ENCODE data around the gene MAPK14.

MAPK14 gene

DNA sequence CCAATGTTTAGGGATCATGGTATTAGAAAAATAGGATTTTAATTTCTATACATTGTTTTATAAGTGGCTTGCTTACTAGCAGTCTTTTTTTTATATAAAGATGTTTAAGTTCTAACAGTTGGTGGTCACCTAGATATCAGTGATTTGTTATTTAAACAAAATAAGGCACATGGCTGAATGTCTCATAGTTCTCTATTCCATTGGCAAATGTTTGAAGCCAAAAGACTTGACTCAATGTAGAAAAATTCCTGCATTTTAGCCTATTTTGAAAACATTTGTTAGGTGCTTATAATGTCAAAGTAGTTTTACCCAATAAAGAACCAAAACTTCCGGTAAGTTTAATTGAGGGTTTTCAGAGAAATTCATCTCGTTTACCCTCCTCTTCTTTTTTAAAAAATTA, 26.8 kb downstream of the MAPK14 start:
- Histone ChIP-seq H3K4me3 (ENCODE audit: low read length in 2 of 2) (no peak overlapping the region), H3K27ac (ENCODE audit: low read length) (peak overlapping the region; percentile 18), H3K4me1 (ENCODE audit: control insufficient read depth, insufficient read depth, low read length) (peaks cover 26% of the 10 kb centered on the region), H3K36me3 (ENCODE audit: control insufficient read depth in 2 of 2, insufficient read depth in 2 of 2, low read length in 2 of 2) (peaks cover 2% of the 10 kb centered on the region in 2 donors), H3K27me3 (ENCODE audit: control insufficient read depth in 1 of 2, insufficient read depth in 2 of 2, low read length in 2 of 2) (no peaks in the 10 kb centered on the region), H3K9ac (ENCODE audit: low read length in 2 of 2) (no peak overlapping the region), H3K9me3 (ENCODE audit: control insufficient read depth in 2 of 2, low read length in 2 of 2) (no peaks in the 10 kb centered on the region)

DNA sequence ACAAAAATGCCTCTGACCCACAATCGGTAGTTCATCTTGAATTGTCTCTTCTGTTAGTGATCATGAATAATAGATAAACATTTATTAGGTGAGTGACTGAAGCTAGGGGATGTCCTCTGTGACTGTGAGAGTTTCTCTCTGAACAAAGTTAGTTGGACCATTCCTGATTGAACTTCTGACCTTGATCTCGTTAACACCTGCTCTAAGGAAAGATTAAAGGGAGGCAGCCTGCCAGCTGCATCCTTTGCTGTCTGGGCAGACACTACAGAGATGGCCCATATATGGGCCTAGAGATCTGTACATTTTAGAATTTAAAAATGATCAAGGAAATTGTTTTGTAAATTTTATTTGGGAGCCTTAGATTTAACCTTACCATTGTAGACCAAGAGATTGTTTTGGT, 27.3 kb downstream of the MAPK14 start:
- peaks cover 6 to 7% of the 10 kb centered on the region in 2 donors for H3K36me3 ChIP-seq (ENCODE audit: control insufficient read depth in 2 of 2, insufficient read depth in 2 of 2, low read length in 2 of 2)
- peak overlapping the region; percentile 18 for H3K27ac ChIP-seq (ENCODE audit: low read length)
- H3K4me1 ChIP-seq (ENCODE audit: control insufficient read depth, insufficient read depth, low read length): peaks cover 26% of the 10 kb centered on the region
- no peaks in the 10 kb centered on the region for H3K27me3 ChIP-seq (ENCODE audit: control insufficient read depth in 1 of 2, insufficient read depth in 2 of 2, low read length in 2 of 2)
- H3K9me3 ChIP-seq (ENCODE audit: control insufficient read depth in 2 of 2, low read length in 2 of 2): no peaks in the 10 kb centered on the region
- H3K9ac ChIP-seq (ENCODE audit: low read length in 2 of 2): no peak overlapping the region
- H3K4me3 ChIP-seq (ENCODE audit: low read length in 2 of 2): peak overlapping the region in 1 of 2 donors; percentile 23

DNA sequence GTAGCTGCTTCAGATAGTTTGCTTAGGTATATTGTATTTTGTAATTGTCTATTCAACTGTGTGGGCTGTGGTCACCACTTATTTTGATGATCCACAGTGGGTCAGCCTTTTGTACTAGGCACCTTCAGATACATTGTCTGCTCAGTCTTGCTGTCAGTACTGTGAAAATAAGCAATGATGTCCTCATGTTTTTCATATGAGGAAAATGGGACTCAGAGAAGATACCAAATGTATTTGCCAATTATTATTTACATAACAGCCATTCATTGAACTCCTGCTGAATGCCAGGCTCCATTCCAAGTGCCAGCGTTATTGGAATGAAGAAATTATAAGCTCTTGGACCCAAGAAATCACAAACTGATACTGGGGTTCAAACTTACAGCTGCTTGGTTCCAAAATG, 28.6 kb downstream of the MAPK14 start:
- H3K27ac ChIP-seq (ENCODE audit: low read length): no peak overlapping the region
- H3K27me3 ChIP-seq (ENCODE audit: control insufficient read depth in 1 of 2, insufficient read depth in 2 of 2, low read length in 2 of 2): no peaks in the 10 kb centered on the region
- H3K36me3 ChIP-seq (ENCODE audit: control insufficient read depth in 2 of 2, insufficient read depth in 2 of 2, low read length in 2 of 2): peaks cover 11 to 13% of the 10 kb centered on the region in 2 donors

DNA sequence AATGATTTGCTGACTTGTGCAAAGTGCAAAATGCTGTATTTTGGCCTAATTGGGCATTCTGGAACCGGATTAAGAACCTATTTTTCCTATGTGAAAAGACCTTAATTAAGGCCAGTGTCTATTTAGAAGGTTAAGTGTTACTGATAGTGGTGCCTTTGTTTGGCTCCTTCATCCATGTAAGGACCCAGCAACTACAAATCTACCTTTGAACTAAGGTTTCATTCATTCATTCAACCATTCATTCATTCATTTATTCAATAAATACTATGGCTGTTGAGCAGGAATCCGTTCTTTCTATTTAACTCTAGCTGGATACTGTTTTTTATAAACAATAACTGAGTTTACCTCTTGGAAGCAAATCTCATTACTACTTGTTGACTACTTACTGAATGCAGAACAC, 33.6 kb downstream of the MAPK14 start:
- Histone ChIP-seq H3K4me3 (ENCODE audit: low read length in 2 of 2) (no peak overlapping the region), H3K9ac (ENCODE audit: low read length in 2 of 2) (no peak overlapping the region), H3K4me1 (ENCODE audit: control insufficient read depth, insufficient read depth, low read length) (peaks cover 14% of the 10 kb centered on the region), H3K27me3 (ENCODE audit: control insufficient read depth in 1 of 2, insufficient read depth in 2 of 2, low read length in 2 of 2) (no peaks in the 10 kb centered on the region), H3K36me3 (ENCODE audit: control insufficient read depth in 2 of 2, insufficient read depth in 2 of 2, low read length in 2 of 2) (peaks cover 11 to 18% of the 10 kb centered on the region in 2 donors), H3K27ac (ENCODE audit: low read length) (no peak overlapping the region), H3K9me3 (ENCODE audit: control insufficient read depth in 2 of 2, low read length in 2 of 2) (no peaks in the 10 kb centered on the region)

More for the DNA sequence above, 28.6 kb downstream of the MAPK14 start:
- no peak overlapping the region for H3K4me3 ChIP-seq (ENCODE audit: low read length in 2 of 2)
- H3K4me1 ChIP-seq (ENCODE audit: control insufficient read depth, insufficient read depth, low read length): peaks cover 24% of the 10 kb centered on the region
- H3K9me3 ChIP-seq (ENCODE audit: control insufficient read depth in 2 of 2, low read length in 2 of 2): no peaks in the 10 kb centered on the region
- no peak overlapping the region for H3K9ac ChIP-seq (ENCODE audit: low read length in 2 of 2)

DNA sequence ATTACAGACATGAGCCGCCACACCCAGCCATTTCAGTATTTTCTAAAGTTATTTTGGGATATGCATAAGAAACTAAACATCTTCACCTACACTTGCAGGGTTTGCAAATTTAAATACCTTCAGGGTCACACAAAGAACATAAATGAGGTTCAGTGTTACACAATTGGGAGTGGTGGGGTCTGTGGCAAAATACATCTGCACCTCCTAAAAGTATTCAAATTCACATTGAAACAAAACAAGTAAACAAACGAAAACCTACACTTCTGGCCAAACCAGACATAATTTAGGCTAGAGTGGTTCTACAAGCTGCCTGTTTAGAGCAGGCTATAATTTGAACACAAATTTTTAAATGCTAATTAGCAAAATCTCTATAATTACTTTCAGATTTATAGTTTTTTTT, 34.6 kb downstream of the MAPK14 start:
- Histone ChIP-seq H3K36me3 (ENCODE audit: control insufficient read depth in 2 of 2, insufficient read depth in 2 of 2, low read length in 2 of 2) (peaks cover 11 to 18% of the 10 kb centered on the region in 2 donors), H3K9me3 (ENCODE audit: control insufficient read depth in 2 of 2, low read length in 2 of 2) (no peaks in the 10 kb centered on the region), H3K27ac (ENCODE audit: low read length) (no peak overlapping the region), H3K27me3 (ENCODE audit: control insufficient read depth in 1 of 2, insufficient read depth in 2 of 2, low read length in 2 of 2) (no peaks in the 10 kb centered on the region), H3K4me3 (ENCODE audit: low read length in 2 of 2) (no peak overlapping the region), H3K4me1 (ENCODE audit: control insufficient read depth, insufficient read depth, low read length) (peaks cover 14% of the 10 kb centered on the region), H3K9ac (ENCODE audit: low read length in 2 of 2) (no peak overlapping the region)

DNA sequence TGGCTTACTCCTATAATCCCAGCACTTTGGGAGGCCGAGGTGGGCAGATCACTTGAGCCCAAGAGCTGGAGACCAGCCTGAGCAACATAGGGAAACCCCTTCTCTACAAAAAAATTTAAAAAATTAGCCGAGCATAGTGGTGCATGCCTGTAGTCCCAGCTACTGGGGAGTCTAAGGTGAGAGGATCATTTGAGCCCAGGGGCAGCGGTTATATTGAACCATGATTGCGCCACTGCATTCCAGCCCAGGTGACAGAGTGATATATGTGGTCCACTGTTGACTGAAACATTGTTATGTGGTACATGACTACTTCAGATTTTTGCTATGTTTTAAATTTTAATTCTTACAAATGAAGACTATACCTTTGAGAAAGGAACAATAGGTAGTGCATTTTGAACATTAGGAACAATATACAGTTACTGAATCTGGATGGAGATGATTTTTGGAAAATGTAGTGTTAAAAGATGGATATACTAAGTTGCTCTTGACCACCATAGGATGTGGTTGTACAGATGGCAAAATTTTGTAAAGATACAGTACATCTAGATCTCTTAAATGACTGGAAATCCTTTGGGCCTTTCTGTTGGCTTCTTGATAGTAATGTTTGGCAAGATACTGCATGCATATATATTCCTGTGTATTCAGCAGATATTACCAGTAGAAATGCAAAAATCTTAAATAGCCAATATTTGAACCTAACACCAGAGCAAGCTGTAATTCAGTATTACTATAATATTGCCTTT, 35.9 kb downstream of the MAPK14 start:
- peaks cover 11 to 18% of the 10 kb centered on the region in 2 donors for H3K36me3 ChIP-seq (ENCODE audit: control insufficient read depth in 2 of 2, insufficient read depth in 2 of 2, low read length in 2 of 2)
- H3K4me3 ChIP-seq (ENCODE audit: low read length in 2 of 2): no peak overlapping the region
- H3K9ac ChIP-seq (ENCODE audit: low read length in 2 of 2): no peak overlapping the region
- H3K27ac ChIP-seq (ENCODE audit: low read length): no peak overlapping the region
- peaks cover 19% of the 10 kb centered on the region for H3K4me1 ChIP-seq (ENCODE audit: control insufficient read depth, insufficient read depth, low read length)
- H3K27me3 ChIP-seq (ENCODE audit: control insufficient read depth in 1 of 2, insufficient read depth in 2 of 2, low read length in 2 of 2): no peaks in the 10 kb centered on the region
- no peaks in the 10 kb centered on the region for H3K9me3 ChIP-seq (ENCODE audit: control insufficient read depth in 2 of 2, low read length in 2 of 2)

DNA sequence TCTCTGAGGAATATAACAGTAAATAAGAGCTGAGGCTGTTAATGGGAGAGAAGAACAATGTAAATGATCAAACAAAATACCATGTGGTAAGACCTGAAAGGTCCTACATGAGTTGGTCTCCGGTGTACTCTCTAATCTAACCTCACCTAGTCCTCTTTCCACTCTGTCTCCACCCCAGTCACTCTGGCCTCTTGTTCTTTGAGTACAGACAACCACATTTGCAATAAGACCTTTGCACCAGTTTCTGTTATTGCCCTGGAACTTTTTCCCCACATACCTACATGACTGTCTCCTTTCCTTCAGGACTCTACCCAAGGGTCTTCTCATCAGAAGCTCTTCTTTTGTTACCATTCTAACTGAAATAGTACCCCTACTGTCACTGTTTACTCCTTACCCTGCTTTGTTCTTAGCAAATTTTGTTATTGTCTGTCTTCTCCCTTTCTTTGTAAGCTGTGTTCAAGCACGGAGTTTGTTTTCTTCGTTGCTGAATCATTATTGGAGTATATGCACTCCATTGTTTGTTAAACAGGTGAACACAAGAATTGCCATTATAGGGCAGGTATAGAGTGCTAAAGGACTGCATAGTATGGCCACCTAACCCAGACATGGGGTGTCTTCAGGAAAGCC, 37.3 kb downstream of the MAPK14 start:
- Histone ChIP-seq H3K4me3 (ENCODE audit: low read length in 2 of 2) (no peak overlapping the region), H3K36me3 (ENCODE audit: control insufficient read depth in 2 of 2, insufficient read depth in 2 of 2, low read length in 2 of 2) (peaks cover 5 to 12% of the 10 kb centered on the region in 2 donors), H3K27ac (ENCODE audit: low read length) (no peak overlapping the region), H3K9ac (ENCODE audit: low read length in 2 of 2) (no peak overlapping the region), H3K4me1 (ENCODE audit: control insufficient read depth, insufficient read depth, low read length) (peaks cover 19% of the 10 kb centered on the region), H3K27me3 (ENCODE audit: control insufficient read depth in 1 of 2, insufficient read depth in 2 of 2, low read length in 2 of 2) (no peaks in the 10 kb centered on the region), H3K9me3 (ENCODE audit: control insufficient read depth in 2 of 2, low read length in 2 of 2) (no peaks in the 10 kb centered on the region)

DNA sequence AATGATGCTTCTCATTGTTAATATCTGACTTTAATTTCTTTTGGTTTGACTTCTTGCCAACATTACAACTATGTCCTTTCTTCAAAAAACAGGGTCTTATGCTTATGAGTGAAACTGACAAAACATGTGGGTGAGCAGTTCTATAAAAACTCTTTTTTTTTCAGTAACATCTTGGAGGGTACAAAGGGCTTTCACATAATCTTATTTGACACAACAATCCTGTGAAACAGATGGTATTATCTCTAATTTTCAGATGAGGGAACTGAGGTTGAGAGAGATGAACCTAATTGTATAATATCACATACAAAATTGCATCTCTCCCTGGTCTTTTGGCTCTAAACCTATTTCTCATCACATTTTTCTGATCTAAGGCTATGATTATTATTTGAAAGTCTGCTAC, 38.3 kb downstream of the MAPK14 start:
- Histone ChIP-seq H3K9ac (ENCODE audit: low read length in 2 of 2) (peak overlapping the region in 1 of 2 donors; percentile 10), H3K36me3 (ENCODE audit: control insufficient read depth in 2 of 2, insufficient read depth in 2 of 2, low read length in 2 of 2) (peaks cover 0 to 5% of the 10 kb centered on the region in 2 donors), H3K9me3 (ENCODE audit: control insufficient read depth in 2 of 2, low read length in 2 of 2) (no peaks in the 10 kb centered on the region), H3K4me3 (ENCODE audit: low read length in 2 of 2) (no peak overlapping the region), H3K27me3 (ENCODE audit: control insufficient read depth in 1 of 2, insufficient read depth in 2 of 2, low read length in 2 of 2) (no peaks in the 10 kb centered on the region), H3K4me1 (ENCODE audit: control insufficient read depth, insufficient read depth, low read length) (peaks cover 19% of the 10 kb centered on the region), H3K27ac (ENCODE audit: low read length) (no peak overlapping the region)

DNA sequence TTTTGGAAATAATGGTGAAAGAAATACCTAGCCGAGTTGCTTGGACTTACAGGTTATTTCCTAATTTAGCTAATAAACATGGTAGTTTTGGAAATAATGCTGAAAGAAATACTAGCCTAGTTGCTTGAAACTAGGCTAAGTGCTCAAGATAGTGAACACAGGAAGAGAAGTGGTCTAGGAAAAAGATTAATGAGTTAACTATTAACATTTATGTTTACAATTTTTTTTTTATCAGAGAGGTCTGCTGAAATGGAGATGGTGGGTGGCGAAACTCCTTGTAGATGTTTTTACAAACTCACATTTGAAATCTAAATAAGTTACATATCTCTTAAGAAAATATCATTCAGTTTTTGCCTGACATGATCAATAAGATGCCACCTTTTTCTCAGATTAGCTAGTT, 39.2 kb downstream of the MAPK14 start:
- Histone ChIP-seq H3K27me3 (ENCODE audit: control insufficient read depth in 1 of 2, insufficient read depth in 2 of 2, low read length in 2 of 2) (no peaks in the 10 kb centered on the region), H3K4me3 (ENCODE audit: low read length in 2 of 2) (no peak overlapping the region), H3K9me3 (ENCODE audit: control insufficient read depth in 2 of 2, low read length in 2 of 2) (no peaks in the 10 kb centered on the region), H3K9ac (ENCODE audit: low read length in 2 of 2) (no peak overlapping the region), H3K36me3 (ENCODE audit: control insufficient read depth in 2 of 2, insufficient read depth in 2 of 2, low read length in 2 of 2) (peaks cover 0 to 2% of the 10 kb centered on the region in 2 donors), H3K27ac (ENCODE audit: low read length) (no peak overlapping the region), H3K4me1 (ENCODE audit: control insufficient read depth, insufficient read depth, low read length) (peaks cover 11% of the 10 kb centered on the region)

DNA sequence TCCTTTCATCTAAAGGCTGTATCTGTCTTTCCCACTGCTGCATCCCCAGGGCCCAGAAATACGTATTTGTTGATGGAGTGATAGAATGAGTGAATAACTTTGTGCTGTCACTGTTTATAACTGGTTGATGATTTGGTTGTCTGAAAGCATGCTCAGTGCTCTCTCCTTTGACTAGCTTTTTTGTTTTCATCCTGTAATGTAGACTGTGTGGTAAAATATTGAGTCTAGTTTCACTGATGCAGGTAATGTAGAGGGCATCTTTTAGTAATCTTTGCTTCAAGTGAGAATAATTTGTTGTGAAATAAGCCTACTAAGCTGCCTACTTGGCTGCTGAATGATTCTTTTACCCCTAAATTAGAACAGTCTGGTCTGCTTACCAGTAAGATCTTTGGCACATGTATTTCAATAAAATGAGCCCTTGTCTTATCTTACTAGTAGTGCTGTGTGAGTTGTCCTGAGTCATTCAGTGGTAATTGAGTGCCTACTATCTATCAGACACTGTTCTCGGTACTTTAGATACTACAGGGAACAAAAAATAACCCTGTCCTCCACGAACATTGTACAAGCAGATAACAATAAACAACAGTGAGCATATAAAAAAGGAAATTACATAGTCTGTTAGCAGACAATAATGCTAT, 39.9 kb downstream of the MAPK14 start:
- Histone ChIP-seq H3K4me3 (ENCODE audit: low read length in 2 of 2) (no peak overlapping the region), H3K9me3 (ENCODE audit: control insufficient read depth in 2 of 2, low read length in 2 of 2) (no peaks in the 10 kb centered on the region), H3K9ac (ENCODE audit: low read length in 2 of 2) (no peak overlapping the region), H3K27me3 (ENCODE audit: control insufficient read depth in 1 of 2, insufficient read depth in 2 of 2, low read length in 2 of 2) (no peaks in the 10 kb centered on the region), H3K4me1 (ENCODE audit: control insufficient read depth, insufficient read depth, low read length) (peaks cover 10% of the 10 kb centered on the region), H3K27ac (ENCODE audit: low read length) (peak overlapping the region; percentile 3), H3K36me3 (ENCODE audit: control insufficient read depth in 2 of 2, insufficient read depth in 2 of 2, low read length in 2 of 2) (no peaks in the 10 kb centered on the region)

DNA sequence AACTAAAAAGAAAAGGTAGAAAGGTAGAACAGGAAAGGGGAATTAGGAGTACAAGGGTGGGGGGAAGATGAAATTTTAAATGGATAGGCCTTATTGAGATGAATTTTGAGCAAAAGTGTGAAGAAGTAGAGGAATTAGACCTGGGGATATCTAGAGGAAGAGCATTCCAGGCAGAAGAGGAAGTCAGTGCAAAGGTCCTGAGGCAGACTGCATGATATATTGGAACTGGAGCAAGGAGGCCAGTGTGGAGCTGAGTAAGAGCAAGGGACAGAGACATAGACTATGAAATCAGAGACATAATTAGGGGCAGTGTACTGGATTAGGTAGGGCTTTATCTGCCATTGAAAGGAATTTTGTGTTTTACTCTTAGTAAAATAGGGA, 40.4 kb downstream of the MAPK14 start:
- Histone ChIP-seq H3K4me1 (ENCODE audit: control insufficient read depth, insufficient read depth, low read length) (peaks cover 10% of the 10 kb centered on the region), H3K27me3 (ENCODE audit: control insufficient read depth in 1 of 2, insufficient read depth in 2 of 2, low read length in 2 of 2) (no peaks in the 10 kb centered on the region), H3K9ac (ENCODE audit: low read length in 2 of 2) (no peak overlapping the region), H3K36me3 (ENCODE audit: control insufficient read depth in 2 of 2, insufficient read depth in 2 of 2, low read length in 2 of 2) (no peaks in the 10 kb centered on the region), H3K9me3 (ENCODE audit: control insufficient read depth in 2 of 2, low read length in 2 of 2) (no peaks in the 10 kb centered on the region), H3K4me3 (ENCODE audit: low read length in 2 of 2) (no peak overlapping the region), H3K27ac (ENCODE audit: low read length) (peak overlapping the region; percentile 3)
